Duodenal mucosa (tissue), 2 donors: Measurements from ENCODE around the gene OR51Q1.

ENCODE experiments used
- H3K27ac ChIP-seq: one replicate; pipeline ENCODE4 v1.7.0; 2013; ENCODE audit warnings: low read depth, low read length
- H3K27me3 ChIP-seq, 2 donors: one replicate each; pipeline ENCODE4 v1.7.0; 2013; ENCODE audit warnings: low read length in 2 of 2, control low read depth in 1 of 2; ENCODE audit not compliant: insufficient read depth in 2 of 2, control insufficient read depth in 1 of 2
- H3K36me3 ChIP-seq, 2 donors: one replicate each; pipeline ENCODE4 v1.7.0; 2013; ENCODE audit warnings: low read length in 2 of 2, control low read depth in 1 of 2; ENCODE audit not compliant: insufficient read depth in 2 of 2, control insufficient read depth in 1 of 2
- H3K4me1 ChIP-seq, 2 donors: one replicate each; pipeline ENCODE4 v1.7.0; 2013; ENCODE audit warnings: low read length in 2 of 2, control low read depth in 1 of 2; ENCODE audit not compliant: insufficient read depth in 2 of 2, control insufficient read depth in 1 of 2
- H3K4me3 ChIP-seq, 2 donors: one replicate each; pipeline ENCODE4 v1.7.0; 2013; ENCODE audit warnings: low read length in 2 of 2, low read depth in 1 of 2
- H3K9ac ChIP-seq, 2 donors: one replicate each; pipeline ENCODE4 v1.7.0; 2013; ENCODE audit warnings: low read length in 2 of 2, low read depth in 1 of 2
- H3K9me3 ChIP-seq, 2 donors: one replicate each; pipeline ENCODE4 v1.7.0; 2013; ENCODE audit warnings: low read length in 2 of 2, control low read depth in 1 of 2; ENCODE audit not compliant: control insufficient read depth in 1 of 2

OR51Q1 gene

DNA sequence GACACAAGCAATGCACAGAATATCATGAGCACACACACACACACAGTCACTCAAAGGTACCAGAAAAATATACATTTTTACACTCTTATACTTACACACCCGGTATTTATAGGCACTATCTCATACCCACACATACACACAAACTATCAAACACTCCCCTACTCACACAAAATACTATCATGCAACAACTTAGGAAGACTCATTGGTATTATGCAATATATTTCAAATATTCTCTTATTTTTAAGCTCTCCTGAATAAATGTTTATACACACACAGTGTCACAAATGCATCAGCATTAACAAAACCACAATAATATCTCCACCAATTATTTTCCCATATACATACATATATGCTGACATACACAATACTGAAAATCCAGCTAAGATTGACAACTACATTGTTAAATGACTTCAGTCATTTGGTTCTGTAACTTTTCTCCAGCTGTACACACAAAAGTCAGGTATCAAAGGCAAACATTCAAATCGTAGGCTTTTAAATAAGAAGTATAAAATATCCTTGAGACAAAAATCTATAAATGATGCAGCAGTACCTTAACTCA lies 22.0 kb downstream of the OR51Q1 start:
- Histone ChIP-seq H3K9me3 (no peaks in the 10 kb centered on the region), H3K27ac (no peak overlapping the region), H3K9ac (no peak overlapping the region), H3K4me3 (no peak overlapping the region), H3K4me1 (no peaks in the 10 kb centered on the region), H3K27me3 (no peaks in the 10 kb centered on the region), H3K36me3 (no peaks in the 10 kb centered on the region)

DNA sequence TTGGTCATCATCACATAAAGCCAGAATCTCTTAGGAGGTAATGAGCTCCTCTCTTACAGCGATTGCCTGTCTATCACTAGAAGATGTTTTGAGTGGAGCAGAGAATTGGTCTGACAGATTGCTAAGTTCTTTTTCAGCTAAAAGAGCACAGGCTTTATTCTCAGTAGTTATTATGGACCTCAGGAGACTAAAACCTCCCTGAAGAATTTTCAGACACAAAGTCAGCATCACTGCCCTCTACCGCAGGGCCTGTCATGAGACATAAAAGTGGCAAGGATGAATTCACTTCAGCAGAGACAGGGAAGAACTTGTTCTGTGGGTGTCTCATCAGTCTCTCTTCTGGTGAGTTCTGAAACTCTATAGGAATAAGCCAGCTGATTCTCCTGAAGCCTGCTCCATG lies 27.1 kb downstream of the OR51Q1 start, which contains the start of gene OR51I2:
Gene OR51I2, plus strand, starts transcription at position 301 of the 400 bp plus-strand sequence. CDS start 4,166 bp downstream, outside the sequence.
- H3K9ac ChIP-seq: no peak within 1 kb of the TSS
- H3K36me3 ChIP-seq: no peaks in the 10 kb centered on the region
- no peak within 1 kb of the TSS for H3K27ac ChIP-seq

DNA sequence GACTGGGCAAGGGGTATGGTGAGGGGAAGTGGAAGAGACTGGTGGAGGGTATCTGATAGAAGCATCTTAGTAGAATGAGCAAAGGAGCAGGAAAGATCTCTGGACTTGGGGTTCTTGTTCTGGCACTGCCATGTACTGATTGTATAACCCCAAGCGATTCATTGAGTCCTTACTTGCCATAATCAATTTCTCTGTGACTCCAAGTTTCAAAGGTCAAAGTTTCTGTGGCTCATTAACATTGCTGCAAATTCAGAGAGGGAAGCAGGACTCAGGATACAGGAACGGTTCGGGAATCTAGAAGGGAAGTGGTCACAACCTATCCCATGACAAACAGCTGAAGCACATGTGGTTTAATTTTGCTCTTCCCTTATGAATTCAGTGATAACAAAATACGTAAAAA lies 27.5 kb downstream of the OR51Q1 start:
- Histone ChIP-seq H3K27me3 (no peaks in the 10 kb centered on the region), H3K4me1 (no peaks in the 10 kb centered on the region), H3K9ac (no peak overlapping the region), H3K36me3 (no peaks in the 10 kb centered on the region), H3K27ac (no peak overlapping the region), H3K9me3 (no peaks in the 10 kb centered on the region), H3K4me3 (no peak overlapping the region)

More for the DNA sequence above, 27.1 kb downstream of the OR51Q1 start, which contains the start of gene OR51I2:
- Histone ChIP-seq H3K9me3 (no peaks in the 10 kb centered on the region), H3K27me3 (no peaks in the 10 kb centered on the region), H3K4me1 (no peaks in the 10 kb centered on the region), H3K4me3 (no peak within 1 kb of the TSS)

DNA sequence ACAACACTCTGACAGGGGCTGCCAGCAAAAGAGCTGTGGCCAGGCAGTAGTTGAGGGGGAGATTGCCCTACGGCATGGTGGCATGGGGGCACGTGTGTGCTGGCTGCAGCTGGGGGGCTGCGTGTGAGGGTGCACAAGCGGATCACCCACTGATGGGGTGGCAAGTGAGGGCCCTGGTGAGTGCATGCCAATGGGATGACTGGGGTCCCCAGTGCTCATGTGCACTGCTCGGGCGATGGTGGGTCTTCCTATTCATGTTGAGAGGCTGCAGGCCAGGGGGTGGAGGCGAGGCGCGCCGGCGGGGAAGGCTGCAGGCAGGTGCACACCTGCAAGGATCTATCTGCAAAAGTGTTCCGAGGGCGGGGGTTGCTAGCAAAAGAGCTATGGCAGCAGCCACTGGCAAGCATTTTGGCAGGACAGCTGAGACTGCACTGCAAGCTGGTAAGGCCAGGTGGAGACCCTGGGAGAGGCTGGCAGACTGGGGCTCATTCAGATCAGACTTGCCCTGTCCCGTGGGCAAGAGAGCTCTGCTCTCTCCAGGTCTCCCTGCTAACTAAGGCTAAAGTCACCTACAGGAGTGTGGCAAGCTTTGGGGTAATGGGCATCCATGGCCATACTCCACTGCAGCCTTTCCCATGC lies 39.2 kb downstream of the OR51Q1 start:
- H3K4me3 ChIP-seq: no peak overlapping the region
- H3K9ac ChIP-seq: no peak overlapping the region
- no peaks in the 10 kb centered on the region for H3K36me3 ChIP-seq
- no peaks in the 10 kb centered on the region for H3K9me3 ChIP-seq
- no peaks in the 10 kb centered on the region for H3K27me3 ChIP-seq
- no peak overlapping the region for H3K27ac ChIP-seq
- H3K4me1 ChIP-seq: no peaks in the 10 kb centered on the region

DNA sequence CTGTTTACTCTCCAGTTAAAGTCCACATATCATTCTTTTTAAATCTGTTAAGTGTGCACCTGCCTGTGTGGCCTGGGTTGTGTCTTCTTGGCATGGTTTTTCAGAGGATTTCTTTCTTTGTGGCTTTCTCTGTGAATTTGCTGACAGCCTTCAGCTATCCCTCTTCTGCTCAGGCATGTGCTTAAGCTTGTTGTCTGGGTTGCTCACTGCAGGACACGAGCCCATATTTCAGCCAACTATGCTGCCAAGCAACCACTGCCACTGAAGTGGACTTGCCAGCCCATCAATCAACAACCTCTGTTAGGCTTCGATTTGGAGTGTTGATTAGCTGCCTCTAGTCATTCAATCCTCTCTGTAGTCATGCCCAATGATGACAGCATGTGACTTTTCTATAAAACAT lies 45.6 kb downstream of the OR51Q1 start:
- no peaks in the 10 kb centered on the region for H3K4me1 ChIP-seq
- no peaks in the 10 kb centered on the region for H3K9me3 ChIP-seq
- H3K27ac ChIP-seq: no peak overlapping the region
- no peaks in the 10 kb centered on the region for H3K27me3 ChIP-seq
- no peaks in the 10 kb centered on the region for H3K36me3 ChIP-seq
- no peak overlapping the region for H3K9ac ChIP-seq
- H3K4me3 ChIP-seq: no peak overlapping the region
